GM19455 (cell line): ENCODE data around the gene TAS2R41.
"Not testable (repeated sequence)": the region's sequence is repeated elsewhere in the genome, so short reads cannot be mapped to it uniquely, and the experiment has no call there.

Experiments
- ATAC-seq: cut with Tn5 transposase; IDR thresholded peaks from one replicate; pipeline ENCODE4 v1.9.1; 2021; ENCODE audit not compliant: unreplicated experiment

The TAS2R41 gene

DNA sequence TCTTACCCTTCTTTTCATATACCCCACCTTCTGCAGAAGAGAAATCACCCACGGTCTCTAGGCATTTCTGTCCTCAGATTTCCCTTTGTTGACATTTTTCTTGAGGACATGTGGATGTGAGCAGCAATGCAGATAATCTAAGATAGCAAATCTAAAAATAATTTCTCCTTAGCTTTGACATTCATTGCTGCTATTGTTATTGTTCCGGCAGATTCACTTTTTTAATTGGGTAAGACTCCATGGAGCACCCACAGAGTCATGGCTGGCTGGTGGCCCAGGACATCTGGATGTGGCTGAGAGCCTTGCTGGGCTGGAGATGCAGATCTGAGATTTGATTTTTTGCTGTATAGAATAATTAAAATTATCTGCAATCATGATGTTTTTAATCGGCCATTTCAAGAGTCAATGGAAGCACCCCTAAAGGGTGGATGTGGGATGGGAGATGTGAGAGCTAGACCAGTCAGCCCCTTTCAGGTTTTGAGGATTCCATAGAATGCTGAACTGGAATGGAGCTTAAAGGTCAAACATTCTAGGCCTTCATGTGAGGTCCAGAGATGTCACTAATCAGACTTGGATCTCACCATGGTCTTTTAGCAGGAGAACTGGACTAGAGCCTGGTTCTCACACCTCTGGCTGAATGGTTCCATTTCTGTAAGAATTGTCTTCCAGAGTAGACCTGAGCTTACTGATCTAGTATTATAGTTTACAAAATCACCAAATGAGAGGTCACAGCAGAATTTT is 37.5 kb downstream of the TAS2R41 start:
- no peak for ATAC-seq

- ATAC-seq: no peak
Observed at GRCh38 chr7:143516981-143517380, 39.3 kb downstream of the TAS2R41 start.

GRCh38 chr7:143518521-143518920 is 40.8 kb downstream of the TAS2R41 start:
- ATAC-seq: no peak

GRCh38 chr7:143518941-143519340 is 41.3 kb downstream of the TAS2R41 start:
- no peak for ATAC-seq

DNA sequence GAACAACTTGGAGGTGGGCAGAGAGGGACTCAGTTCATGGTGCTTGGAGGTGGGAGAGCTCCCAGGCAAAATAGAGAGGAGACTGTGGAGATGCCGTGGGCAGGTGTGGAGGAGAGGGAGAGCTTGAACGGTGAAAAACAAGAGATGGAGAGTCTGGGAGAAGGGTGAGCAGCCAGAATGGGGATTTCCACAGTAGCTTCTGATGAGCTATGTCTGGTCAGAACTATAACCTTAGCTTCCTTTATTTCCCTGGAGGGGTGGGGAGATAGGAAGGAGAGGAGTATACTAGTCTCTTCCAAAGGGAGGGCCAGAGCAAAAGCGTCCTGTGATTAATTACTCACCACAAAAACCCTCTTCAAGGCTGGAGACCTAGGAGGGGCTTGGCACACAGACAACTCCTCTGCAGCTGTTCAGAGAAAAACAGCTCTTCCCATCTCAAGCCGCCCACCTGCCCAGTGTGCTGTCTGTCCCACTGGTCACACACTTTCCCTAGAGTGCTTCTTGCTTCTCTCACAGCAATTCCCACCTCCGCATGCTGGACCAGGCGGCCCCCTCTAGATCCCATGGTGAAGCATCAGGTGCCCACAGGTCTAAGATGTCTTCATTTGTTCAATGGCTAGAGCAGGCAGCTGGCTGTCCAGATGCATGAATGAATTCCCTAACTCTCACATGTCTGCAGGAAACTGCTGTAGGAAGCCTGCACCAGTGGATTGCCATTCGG is 41.9 kb downstream of the TAS2R41 start:
- ATAC-seq: no peak

DNA sequence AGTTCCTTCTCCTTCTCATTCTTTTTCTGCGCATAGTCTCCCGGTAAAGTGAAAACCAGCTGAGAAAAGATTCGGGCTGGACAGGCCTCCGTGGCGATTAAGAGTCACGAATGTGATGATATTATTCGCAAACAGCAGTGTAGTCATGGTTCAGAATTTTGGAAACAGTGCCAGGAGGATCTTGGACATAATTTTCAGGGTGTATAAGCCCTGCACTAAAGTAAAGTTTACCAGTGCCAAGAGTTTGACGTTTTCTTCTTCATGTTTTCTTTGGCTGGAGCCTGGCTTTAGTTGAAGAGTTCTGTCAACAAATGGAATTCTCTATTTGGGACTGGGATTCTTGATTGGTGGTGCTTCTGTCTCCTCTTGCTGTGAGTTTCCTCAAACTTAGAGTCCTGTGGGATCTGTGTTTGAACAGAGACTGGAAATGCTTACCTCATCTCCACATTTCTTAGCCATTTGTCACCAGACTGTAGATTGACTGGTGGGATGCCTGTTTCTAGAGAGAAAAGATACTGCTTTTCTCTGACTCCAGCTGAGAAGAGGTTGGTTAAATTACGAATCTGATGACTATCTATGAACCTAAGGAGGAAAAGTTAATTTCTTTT is 44.7 kb downstream of the TAS2R41 start:
- ATAC-seq: not testable (repeated sequence)
